ENCODE measurements around the gene PRAMEF18. TPM values are rescaled to one million over a fixed set of nuclear protein-coding genes. Genes with fewer than 3 reads are reported as not detected.
"Not testable (repeated sequence)": the region's sequence is repeated elsewhere in the genome, so short reads cannot be mapped to it uniquely, and the experiment has no call there.

Gene PRAMEF18
- total and polyA plus RNA-seq, 2 experiments from 2014 or later, result not detected

- H3K4me2 ChIP-seq (ENCODE audit: unreplicated experiment); H3K4me1 ChIP-seq (ENCODE audit: insufficient read depth); H4K20me1 ChIP-seq (ENCODE audit: insufficient read depth); H3K36me3 ChIP-seq (ENCODE audit: low read depth); H3K79me2 ChIP-seq (ENCODE audit: insufficient read depth); H3F3A ChIP-seq (ENCODE audit: insufficient read depth); H3K27ac ChIP-seq; in situ Hi-C loops (cut with MboI); DNase-seq; H3K9me2 ChIP-seq (ENCODE audit: insufficient read depth); H3K9me3 ChIP-seq (ENCODE audit: low read depth); H3K9ac ChIP-seq; H3K27me3 ChIP-seq (replicated peaks; ENCODE audit: insufficient read depth); H2AFZ ChIP-seq; H3K4me3 ChIP-seq: not testable (repeated sequence)
- WGBS, 2 experiments (ENCODE audit: low coverage in 1 of 2, low lambda C conversion rate in 2 of 2, missing lambda C conversion rate in 2 of 2), result 17 to 33% methylated on average over 2 to 4 of the region's 5 CpGs
Observed at GRCh38 chr1:13201309-13201708, 24.6 kb downstream of the PRAMEF18 start, which contains the start of gene PRAMEF13. TSS of gene PRAMEF13 (minus strand) at chr1:13201409. CDS start at chr1:13199589, 1,820 bp downstream.

Other genes with a start within 250 kb of the PRAMEF18 start
- gene PRAMEF27, start 169.6 kb downstream of the PRAMEF18 start, total RNA-seq (2014; rRNA removed; shearing (Covaris generic)), result not detected in 2 replicates
- gene PRAMEF27, start 169.6 kb downstream of the PRAMEF18 start, polyA plus RNA-seq (2016; fragmentation: Nextera tagmentation; extraction: Ambion mirVana), result not detected in 2 replicates
- gene HNRNPCL3, start 165.4 kb downstream of the PRAMEF18 start, total RNA-seq (2014; rRNA removed; shearing (Covaris generic)), result not detected in 2 replicates
- gene HNRNPCL3, start 165.4 kb downstream of the PRAMEF18 start, polyA plus RNA-seq (2016; fragmentation: Nextera tagmentation; extraction: Ambion mirVana), result not detected in 2 replicates
- not detected in 2 replicates for gene PRAMEF25, start 155.4 kb downstream of the PRAMEF18 start, total RNA-seq (2014; rRNA removed; shearing (Covaris generic))
- not detected in 2 replicates for gene PRAMEF25, start 155.4 kb downstream of the PRAMEF18 start, polyA plus RNA-seq (2016; fragmentation: Nextera tagmentation; extraction: Ambion mirVana)
- gene HNRNPCL2, start 109.3 kb downstream of the PRAMEF18 start, total RNA-seq (2014; rRNA removed; shearing (Covaris generic)), result not detected in 2 replicates
- gene HNRNPCL2, start 109.3 kb downstream of the PRAMEF18 start, polyA plus RNA-seq (2016; fragmentation: Nextera tagmentation; extraction: Ambion mirVana), result not detected in 2 replicates
- gene PRAMEF26, start 70.1 kb downstream of the PRAMEF18 start, total RNA-seq (2014; rRNA removed; shearing (Covaris generic)), result not detected in 2 replicates
- not detected in 2 replicates for gene PRAMEF26, start 70.1 kb downstream of the PRAMEF18 start, polyA plus RNA-seq (2016; fragmentation: Nextera tagmentation; extraction: Ambion mirVana)
- gene HNRNPCL4, start 60.5 kb downstream of the PRAMEF18 start, total RNA-seq (2014; rRNA removed; shearing (Covaris generic)), result not detected in 2 replicates
- gene HNRNPCL4, start 60.5 kb downstream of the PRAMEF18 start, polyA plus RNA-seq (2016; fragmentation: Nextera tagmentation; extraction: Ambion mirVana), result not detected in 2 replicates
- not detected in 2 replicates for gene PRAMEF9, start 54.3 kb downstream of the PRAMEF18 start, total RNA-seq (2014; rRNA removed; shearing (Covaris generic))
- gene PRAMEF9, start 54.3 kb downstream of the PRAMEF18 start, polyA plus RNA-seq (2016; fragmentation: Nextera tagmentation; extraction: Ambion mirVana), result not detected in 2 replicates
- gene PRAMEF13, start 24.7 kb downstream of the PRAMEF18 start, total RNA-seq (2014; rRNA removed; shearing (Covaris generic)), result not detected in 2 replicates
- gene PRAMEF13, start 24.7 kb downstream of the PRAMEF18 start, polyA plus RNA-seq (2016; fragmentation: Nextera tagmentation; extraction: Ambion mirVana), result not detected in 2 replicates
- not detected in 2 replicates for gene PRAMEF5, start 28.0 kb upstream of the PRAMEF18 start, total RNA-seq (2014; rRNA removed; shearing (Covaris generic))
- gene PRAMEF5, start 28.0 kb upstream of the PRAMEF18 start, polyA plus RNA-seq (2016; fragmentation: Nextera tagmentation; extraction: Ambion mirVana), result not detected in 2 replicates
- not detected in 2 replicates for gene PRAMEF8, start 59.0 kb upstream of the PRAMEF18 start, total RNA-seq (2014; rRNA removed; shearing (Covaris generic))
- not detected in 2 replicates for gene PRAMEF8, start 59.0 kb upstream of the PRAMEF18 start, polyA plus RNA-seq (2016; fragmentation: Nextera tagmentation; extraction: Ambion mirVana)
- gene PRAMEF33, start 77.4 kb upstream of the PRAMEF18 start, total RNA-seq (2014; rRNA removed; shearing (Covaris generic)), result not detected in 2 replicates
- gene PRAMEF33, start 77.4 kb upstream of the PRAMEF18 start, polyA plus RNA-seq (2016; fragmentation: Nextera tagmentation; extraction: Ambion mirVana), result not detected in 2 replicates
- not detected in 2 replicates for gene PRAMEF15, start 89.4 kb upstream of the PRAMEF18 start, total RNA-seq (2014; rRNA removed; shearing (Covaris generic))
- gene PRAMEF15, start 89.4 kb upstream of the PRAMEF18 start, polyA plus RNA-seq (2016; fragmentation: Nextera tagmentation; extraction: Ambion mirVana), result not detected in 2 replicates
- gene PRAMEF14, start 121.0 kb upstream of the PRAMEF18 start, total RNA-seq (2014; rRNA removed; shearing (Covaris generic)), result not detected in 2 replicates
- not detected in 2 replicates for gene PRAMEF14, start 121.0 kb upstream of the PRAMEF18 start, polyA plus RNA-seq (2016; fragmentation: Nextera tagmentation; extraction: Ambion mirVana)
- not detected in 2 replicates for gene PRAMEF19, start 145.8 kb upstream of the PRAMEF18 start, total RNA-seq (2014; rRNA removed; shearing (Covaris generic))
- not detected in 2 replicates for gene PRAMEF19, start 145.8 kb upstream of the PRAMEF18 start, polyA plus RNA-seq (2016; fragmentation: Nextera tagmentation; extraction: Ambion mirVana)
- gene PRAMEF17, start 163.5 kb upstream of the PRAMEF18 start, total RNA-seq (2014; rRNA removed; shearing (Covaris generic)), result not detected in 2 replicates
- not detected in 2 replicates for gene PRAMEF17, start 163.5 kb upstream of the PRAMEF18 start, polyA plus RNA-seq (2016; fragmentation: Nextera tagmentation; extraction: Ambion mirVana)
- gene PRAMEF20, start 184.3 kb upstream of the PRAMEF18 start, total RNA-seq (2014; rRNA removed; shearing (Covaris generic)), result not detected in 2 replicates
- not detected in 2 replicates for gene PRAMEF20, start 184.3 kb upstream of the PRAMEF18 start, polyA plus RNA-seq (2016; fragmentation: Nextera tagmentation; extraction: Ambion mirVana)